Measurements from ENCODE around the gene MLH3. TPM values are rescaled to one million over a fixed set of nuclear protein-coding genes. Genes with fewer than 3 reads are reported as not detected.

The MLH3 gene
- total RNA-seq, 2 donors from 2014 or later = 16.1 to 19.1 TPM

DNA sequence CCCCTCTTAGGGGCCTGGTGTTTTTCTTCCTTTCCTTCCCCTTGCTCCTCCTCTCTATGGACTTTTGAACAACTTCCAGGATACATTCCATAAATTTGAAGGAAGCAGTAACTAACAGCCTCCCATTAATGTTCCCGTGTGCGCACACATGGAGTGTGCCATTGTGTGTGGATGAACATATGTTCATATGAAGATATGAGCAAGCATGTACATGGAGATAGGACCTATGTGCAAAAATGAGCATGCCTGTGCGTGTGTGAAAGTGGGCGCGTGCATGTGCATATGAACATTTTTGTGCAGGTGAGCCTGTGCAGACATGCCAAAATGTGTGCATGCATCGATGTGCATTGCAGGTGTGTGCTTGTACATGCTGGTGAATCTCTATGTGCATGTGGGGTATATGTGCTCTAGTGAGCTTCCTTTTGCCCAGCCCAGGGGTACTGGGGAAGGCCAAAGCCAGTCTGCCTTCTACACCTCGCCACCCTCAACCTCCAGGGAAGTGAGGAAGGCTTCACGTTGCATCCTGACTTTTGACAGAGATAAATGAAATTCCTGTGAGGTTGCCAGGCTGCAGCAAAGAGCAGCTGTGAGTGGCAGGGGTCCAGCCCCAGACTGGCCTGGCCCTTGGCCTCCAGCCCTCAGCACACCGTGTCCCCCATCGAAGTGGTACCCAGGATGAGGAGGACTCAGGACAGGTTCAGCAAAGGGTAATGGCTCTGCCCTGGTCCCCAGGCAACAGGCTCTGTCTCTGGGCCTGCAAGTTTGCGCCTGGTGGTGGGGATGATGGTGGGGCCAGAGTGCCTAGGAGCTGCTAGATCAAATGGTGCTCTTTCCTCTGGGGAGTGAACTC lies 74.8 kb downstream of the MLH3 start:
- DNase-seq (ENCODE audit: low spot score) = no peak
- Histone ChIP-seq H3K27me3 (no peaks in the 10 kb centered on the region), H3K36me3 (no peaks in the 10 kb centered on the region), H3K27ac (no peak overlapping the region), H3K4me1 (peaks cover 0 to 48% of the 10 kb centered on the region in 2 donors), H3K4me3 (no peak overlapping the region), H3K9me3 (no peaks in the 10 kb centered on the region)
- TF ChIP-seq, protein P1, sequence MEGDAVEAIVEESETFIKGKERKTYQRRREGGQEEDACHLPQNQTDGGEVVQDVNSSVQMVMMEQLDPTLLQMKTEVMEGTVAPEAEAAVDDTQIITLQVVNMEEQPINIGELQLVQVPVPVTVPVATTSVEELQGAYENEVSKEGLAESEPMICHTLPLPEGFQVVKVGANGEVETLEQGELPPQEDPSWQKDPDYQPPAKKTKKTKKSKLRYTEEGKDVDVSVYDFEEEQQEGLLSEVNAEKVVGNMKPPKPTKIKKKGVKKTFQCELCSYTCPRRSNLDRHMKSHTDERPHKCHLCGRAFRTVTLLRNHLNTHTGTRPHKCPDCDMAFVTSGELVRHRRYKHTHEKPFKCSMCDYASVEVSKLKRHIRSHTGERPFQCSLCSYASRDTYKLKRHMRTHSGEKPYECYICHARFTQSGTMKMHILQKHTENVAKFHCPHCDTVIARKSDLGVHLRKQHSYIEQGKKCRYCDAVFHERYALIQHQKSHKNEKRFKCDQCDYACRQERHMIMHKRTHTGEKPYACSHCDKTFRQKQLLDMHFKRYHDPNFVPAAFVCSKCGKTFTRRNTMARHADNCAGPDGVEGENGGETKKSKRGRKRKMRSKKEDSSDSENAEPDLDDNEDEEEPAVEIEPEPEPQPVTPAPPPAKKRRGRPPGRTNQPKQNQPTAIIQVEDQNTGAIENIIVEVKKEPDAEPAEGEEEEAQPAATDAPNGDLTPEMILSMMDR (IDR thresholded peaks at IDR 0.05) = no peak

DNA sequence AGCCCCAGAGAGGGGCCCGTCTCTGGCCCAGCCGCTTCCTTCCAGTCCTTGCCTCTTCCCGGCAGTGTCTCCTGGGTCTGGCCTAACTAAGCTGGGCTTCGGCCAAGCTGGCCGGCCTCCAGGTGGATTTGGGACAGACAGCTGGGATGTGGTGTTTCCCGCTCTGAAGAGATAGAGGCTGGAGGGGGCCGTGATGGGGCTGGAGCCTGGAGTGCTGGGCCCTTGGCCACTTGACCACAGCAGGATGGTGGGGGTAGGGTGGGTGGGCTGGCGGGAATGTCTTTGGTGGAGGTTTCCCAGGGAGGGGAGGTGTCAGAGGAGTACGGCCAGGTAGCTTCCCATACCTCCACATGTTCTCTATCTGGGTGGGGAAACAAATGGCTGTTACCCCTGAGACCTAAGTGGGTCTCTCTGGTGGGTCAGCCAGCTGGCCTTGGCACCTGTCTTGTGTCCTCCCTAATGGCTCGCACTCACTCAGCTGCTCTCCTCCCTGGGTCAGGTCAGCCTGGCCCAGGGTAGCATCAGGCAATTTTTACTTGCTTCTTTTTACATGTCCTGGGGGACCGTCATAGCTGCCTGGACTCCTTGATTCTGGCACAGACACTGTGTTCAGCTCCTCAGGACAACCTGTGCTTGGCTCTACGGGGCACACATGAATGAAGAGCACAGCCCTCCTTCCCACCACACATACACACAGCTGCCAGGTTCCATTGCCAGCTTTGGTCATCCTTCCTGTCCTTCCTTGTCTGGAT lies 76.0 kb downstream of the MLH3 start:
- no peak overlapping the region for H3K4me3 ChIP-seq
- no peaks in the 10 kb centered on the region for H3K36me3 ChIP-seq
- no peaks in the 10 kb centered on the region for H3K9me3 ChIP-seq
- DNase-seq (ENCODE audit: low spot score) = peak; percentile 85
- no peak overlapping the region for H3K27ac ChIP-seq
- no peaks in the 10 kb centered on the region for H3K27me3 ChIP-seq
- H3K4me1 ChIP-seq = peaks cover 0 to 41% of the 10 kb centered on the region in 2 donors
- TF ChIP-seq, protein P1 (IDR thresholded peaks at IDR 0.05) = no peak

DNA sequence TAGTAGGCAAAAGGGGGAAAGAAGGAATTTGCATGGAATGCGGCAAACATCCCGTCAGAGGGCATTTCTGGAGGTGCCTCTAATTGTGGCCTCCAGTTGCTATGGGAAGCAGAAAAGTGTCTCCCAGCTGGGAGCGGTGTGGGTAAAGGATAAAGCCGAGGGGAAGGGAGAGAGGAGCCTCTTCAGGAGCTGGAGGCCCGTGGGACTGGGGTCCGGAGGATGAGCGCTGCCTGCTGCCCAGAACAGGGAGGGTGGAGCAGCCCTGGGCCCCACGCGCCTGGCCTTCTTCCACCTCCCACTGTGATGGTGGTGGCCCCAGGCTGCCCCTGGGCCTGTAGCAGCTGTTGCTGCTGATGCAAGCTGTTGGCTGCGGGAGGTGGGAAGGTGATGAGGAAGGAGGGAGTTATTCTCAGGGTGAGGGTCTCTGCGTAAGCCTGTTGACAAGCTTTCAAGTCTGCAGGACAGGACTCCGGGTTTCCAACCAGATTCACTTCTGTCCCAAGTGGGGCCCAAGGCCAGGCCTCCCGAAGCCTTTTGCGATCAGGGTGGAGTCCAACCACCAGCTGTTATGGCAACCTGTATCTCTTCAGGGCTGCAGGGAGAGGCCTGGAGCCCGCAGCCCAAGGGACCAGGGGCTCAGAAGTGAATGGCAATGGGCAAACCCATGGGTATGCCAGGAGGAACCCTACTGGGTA lies 76.8 kb downstream of the MLH3 start:
- peaks cover 0 to 41% of the 10 kb centered on the region in 2 donors for H3K4me1 ChIP-seq
- DNase-seq (ENCODE audit: low spot score) = no peak
- no peaks in the 10 kb centered on the region for H3K36me3 ChIP-seq
- no peaks in the 10 kb centered on the region for H3K9me3 ChIP-seq
- no peak overlapping the region for H3K4me3 ChIP-seq
- no peaks in the 10 kb centered on the region for H3K27me3 ChIP-seq
- H3K27ac ChIP-seq = no peak overlapping the region
- TF ChIP-seq, protein P1 (IDR thresholded peaks at IDR 0.05) = no peak

DNA sequence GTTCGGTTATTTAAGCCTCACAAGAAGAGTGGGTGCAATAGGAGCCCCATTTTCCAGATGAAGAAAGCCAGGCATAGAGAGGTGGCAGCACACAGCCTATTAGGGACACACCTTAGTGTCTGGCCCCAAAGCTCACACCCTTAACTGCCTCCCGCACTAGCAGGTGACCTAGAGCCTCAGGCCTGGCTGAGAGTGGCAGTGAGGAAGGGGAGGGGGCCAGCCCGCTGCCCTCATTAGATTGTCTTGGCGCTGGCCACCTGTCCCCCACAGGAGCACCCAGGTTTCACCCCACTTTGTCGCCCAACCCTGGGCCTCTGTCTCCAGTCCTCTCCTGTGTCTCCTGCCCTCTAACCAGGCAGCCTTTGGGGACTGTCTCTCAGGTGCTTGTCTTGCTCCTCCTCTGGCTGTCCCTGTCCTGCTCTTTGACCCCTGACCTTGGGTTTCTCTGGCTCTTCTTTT lies 77.3 kb downstream of the MLH3 start:
- no peak for DNase-seq (ENCODE audit: low spot score)
- no peaks in the 10 kb centered on the region for H3K36me3 ChIP-seq
- no peaks in the 10 kb centered on the region for H3K9me3 ChIP-seq
- TF ChIP-seq, protein P1 (IDR thresholded peaks at IDR 0.05) = no peak
- no peaks in the 10 kb centered on the region for H3K27me3 ChIP-seq
- H3K27ac ChIP-seq = peak overlapping the region in 1 of 2 donors; percentile 51
- H3K4me3 ChIP-seq = no peak overlapping the region
- H3K4me1 ChIP-seq = peaks cover 0 to 37% of the 10 kb centered on the region in 2 donors

DNA sequence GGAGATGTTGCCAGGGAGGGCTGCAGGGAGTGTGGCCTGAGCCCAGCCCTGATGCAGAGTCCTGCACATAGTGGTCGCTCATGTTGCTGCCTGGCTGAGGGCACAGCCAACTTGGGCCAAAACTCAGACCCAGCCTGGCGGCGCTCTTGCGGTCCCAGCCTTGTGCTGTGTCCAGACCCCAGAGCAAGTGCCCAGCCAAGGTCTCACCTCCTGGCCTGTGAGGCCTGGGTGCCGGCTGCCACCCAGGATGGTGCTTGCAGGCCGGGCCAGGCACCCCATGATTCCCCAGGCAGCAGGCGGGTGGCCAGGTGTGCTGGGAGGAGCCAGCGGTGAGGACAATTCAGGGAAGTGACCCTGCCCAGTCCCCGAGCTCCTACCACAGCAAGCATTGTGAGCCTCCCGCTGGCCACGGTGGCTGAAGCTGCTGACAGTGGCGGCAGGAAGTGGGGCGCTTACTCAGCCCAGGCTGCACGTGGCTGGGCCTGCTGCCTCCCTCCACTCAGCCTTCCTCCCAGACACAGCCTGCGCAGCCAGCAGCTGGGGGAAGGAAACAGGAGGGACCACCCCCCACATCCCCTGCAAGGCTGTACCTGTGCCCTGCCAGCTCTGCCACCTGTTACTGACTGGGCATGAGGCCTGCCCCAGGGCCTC lies 78.1 kb downstream of the MLH3 start:
- no peak for DNase-seq (ENCODE audit: low spot score)

More for the DNA sequence above, 78.1 kb downstream of the MLH3 start:
- TF ChIP-seq, protein P1 (IDR thresholded peaks at IDR 0.05) = no peak
- H3K4me1 ChIP-seq = peaks cover 0 to 37% of the 10 kb centered on the region in 2 donors
- H3K4me3 ChIP-seq = no peak overlapping the region
- no peaks in the 10 kb centered on the region for H3K9me3 ChIP-seq
- peak overlapping the region; percentile 3 to 51 for H3K27ac ChIP-seq
- no peaks in the 10 kb centered on the region for H3K27me3 ChIP-seq
- H3K36me3 ChIP-seq = no peaks in the 10 kb centered on the region

All from right atrium auricular region (tissue), 2 donors.